HUDEP-2 (cell line): ENCODE results near the gene HTR3C.
"Not testable (repeated sequence)": the region's sequence is repeated elsewhere in the genome, so short reads cannot be mapped to it uniquely, and the experiment has no call there.

Source experiments
- DNase-seq, 76 experiments: peaks; one replicate each; lab custom pipeline; 2025; ENCODE audit not compliant: unreplicated experiment in 76 of 76; lab: John Stamatoyannopoulos, UW

HTR3C gene

DNA sequence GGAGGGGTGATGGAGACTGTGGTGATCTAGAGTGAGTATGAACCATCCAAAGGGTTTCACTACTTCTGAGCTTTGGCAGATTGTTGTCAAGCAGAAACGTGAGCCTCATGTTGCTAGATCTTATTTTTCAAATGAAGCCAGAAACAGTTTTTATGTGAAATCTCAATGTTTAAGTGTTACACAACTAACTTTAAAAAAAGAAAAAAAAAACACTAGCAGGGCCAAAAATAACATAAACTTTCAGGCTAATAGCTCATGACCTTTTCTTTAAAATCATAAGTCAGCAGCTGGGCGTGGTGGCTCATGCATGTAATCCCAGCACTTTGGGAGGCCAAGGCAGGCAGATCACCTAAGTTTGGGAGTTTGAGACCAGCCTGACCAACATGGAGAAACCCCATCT is 23.4 kb upstream of the HTR3C start:
- DNase-seq = no peak

DNA sequence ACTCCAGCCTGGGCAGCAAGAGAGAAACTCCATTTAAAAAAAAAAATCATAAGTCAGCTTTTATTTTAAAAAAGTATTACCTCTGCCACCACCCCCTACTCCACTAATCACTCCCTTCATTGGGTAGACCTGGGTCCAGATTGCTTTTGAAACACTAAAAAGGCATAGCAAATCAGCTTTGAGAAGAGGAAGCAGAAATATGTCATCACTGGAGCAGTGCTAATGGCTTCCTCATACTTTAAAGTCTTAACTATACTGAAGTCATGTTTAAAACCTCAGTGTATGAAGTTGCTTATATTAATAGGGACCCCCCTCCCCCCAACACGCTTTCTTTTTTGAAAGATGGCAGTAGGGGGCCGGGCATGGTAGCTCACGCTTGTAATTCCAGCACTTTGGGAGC is 22.3 kb upstream of the HTR3C start:
- no peak for DNase-seq

DNA sequence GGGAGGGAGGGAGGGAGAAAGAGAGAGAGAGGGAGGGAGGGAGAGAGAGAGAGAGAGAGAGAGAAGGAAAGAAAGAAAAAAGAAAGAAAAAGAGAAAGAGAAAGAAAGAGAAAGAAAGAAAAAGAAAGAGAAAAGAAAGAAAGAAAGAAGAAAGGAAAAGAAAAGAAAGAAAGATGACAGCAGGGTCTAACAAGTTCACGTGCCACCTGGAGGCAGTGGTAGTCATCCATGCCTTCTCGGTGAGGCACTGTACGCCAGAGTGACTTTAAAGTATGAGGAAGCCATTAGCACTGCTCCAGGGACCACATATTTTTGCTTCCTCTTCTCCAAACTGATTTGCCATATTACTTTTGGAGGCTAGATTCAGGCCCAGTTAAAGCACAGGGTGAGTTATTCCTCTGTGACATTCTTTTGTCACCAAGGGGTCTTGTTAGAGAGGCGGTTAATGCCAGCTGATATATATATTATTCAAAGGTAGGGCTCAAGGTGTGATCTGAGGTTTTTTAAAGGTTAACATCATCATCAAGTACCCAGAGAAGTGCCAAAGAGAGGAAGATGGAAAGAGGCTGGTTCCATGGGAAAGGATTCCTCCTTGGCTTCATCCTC is 21.6 kb upstream of the HTR3C start, which contains the start of gene HTR3D:
Gene HTR3D (plus strand): TSS at position 556 of the 606 bp plus-strand sequence. CDS start 0 bp downstream, at position 556.
- no peak for DNase-seq

DNA sequence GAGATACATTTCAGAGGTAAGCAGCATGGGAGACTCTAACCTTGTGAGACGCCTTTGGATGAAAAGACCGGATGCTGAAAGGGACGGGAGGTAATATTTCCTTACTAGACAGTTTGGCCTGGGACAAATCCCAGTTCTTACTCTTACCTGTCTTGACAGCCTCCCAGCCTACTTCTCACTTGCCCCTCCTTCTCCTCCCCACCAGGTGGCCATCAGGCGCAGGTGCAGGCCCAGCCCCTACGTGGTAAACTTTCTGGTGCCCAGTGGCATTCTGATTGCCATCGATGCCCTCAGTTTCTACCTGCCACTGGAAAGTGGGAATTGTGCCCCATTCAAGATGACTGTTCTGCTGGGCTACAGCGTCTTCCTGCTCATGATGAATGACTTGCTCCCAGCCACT is 15.0 kb upstream of the HTR3C start:
- no peak for DNase-seq

DNA sequence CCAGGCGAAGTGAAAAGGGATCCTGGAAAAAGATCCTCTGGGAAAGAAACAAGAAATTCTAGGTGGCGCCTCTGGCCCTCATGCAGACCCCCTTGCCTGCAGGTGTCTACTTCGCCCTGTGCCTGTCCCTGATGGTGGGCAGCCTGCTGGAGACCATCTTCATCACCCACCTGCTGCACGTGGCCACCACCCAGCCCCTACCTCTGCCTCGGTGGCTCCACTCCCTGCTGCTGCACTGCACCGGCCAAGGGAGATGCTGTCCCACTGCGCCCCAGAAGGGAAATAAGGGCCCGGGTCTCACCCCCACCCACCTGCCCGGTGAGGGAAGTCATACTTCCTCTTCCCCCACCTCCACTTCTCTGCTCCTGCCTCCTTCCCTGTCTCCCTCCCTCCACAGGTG is 14.5 kb upstream of the HTR3C start:
- DNase-seq = not testable (repeated sequence)

DNA sequence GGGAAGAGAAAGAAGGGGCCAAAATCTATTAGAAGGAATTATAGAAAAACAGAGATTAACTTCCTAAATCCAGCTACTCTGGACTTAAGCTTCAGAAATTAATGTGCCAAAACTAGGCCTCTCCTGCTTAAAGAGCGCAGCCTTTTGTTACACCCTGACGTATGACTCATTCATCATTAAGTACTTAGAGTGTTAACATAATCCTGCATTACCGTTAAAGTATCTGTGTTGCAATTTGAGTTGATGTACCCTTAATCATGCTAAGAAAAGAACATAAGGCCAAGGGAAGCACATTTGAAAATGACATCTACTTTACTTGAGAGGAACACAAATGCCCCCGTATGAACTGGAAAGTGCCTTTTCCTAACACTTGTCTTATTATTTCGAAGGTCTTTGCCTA is 13.4 kb upstream of the HTR3C start:
- DNase-seq = no peak

DNA sequence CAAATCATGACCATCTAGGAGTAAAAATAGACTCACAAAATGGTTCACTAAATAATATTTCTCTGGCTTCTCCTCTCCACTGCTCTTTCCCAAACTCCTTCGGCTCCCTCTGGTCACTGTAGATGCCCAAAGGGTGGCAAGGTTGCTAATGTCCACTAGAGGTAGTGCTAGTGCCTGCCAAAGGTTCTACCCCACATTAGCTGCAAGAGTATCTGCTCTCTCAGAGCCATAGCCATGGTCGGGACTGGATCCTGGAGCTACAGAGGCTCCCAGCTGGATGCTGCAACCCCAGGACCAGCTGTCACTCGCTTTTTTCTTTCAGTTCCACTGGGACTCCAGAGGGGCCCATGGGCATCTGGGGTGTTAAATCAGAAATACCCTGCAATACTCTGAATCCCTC is 12.8 kb upstream of the HTR3C start:
- peak in 17 of 76 experiments; percentile 5 to 55 (median 13) for DNase-seq

DNA sequence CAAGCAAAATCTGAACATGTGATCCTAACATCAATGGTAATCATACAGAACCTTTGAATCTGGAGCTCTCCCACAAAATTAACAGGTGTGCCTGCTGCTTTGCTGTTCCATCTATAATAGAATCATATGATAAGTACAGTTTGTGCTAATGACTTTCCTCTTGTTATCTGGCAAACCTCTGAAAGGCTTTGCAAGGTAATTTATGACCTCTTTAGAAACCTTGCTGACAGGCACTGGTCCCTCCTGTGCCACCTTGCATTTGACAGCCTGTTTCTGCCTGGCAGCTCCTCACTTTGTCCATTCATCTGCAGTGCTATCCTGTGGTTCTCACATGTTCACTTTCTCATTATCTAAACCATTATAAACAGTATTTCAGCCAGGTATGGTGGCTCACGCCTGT is 10.2 kb upstream of the HTR3C start:
- DNase-seq = no peak

DNA sequence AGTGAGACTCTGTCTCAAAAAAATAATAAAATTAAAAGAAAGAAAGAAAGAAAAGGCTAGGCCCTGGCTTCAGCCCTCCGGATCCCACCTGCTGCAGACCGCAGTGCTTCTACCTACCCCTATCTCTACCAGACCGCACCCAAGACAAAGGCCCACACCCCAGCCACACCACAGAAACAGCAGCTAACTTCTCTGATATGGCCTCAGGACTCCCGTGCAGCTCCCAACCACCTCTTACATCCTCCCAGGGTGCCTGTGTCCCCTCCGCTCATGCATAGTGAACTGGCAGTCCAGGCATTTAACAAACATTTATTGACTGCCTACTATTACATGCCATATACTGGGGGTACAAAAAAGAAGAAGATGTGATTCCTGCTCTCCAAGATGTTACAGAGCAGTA is 6.9 kb upstream of the HTR3C start:
- DNase-seq = peak in 12 of 76 experiments; percentile 2 to 31 (median 10)

DNA sequence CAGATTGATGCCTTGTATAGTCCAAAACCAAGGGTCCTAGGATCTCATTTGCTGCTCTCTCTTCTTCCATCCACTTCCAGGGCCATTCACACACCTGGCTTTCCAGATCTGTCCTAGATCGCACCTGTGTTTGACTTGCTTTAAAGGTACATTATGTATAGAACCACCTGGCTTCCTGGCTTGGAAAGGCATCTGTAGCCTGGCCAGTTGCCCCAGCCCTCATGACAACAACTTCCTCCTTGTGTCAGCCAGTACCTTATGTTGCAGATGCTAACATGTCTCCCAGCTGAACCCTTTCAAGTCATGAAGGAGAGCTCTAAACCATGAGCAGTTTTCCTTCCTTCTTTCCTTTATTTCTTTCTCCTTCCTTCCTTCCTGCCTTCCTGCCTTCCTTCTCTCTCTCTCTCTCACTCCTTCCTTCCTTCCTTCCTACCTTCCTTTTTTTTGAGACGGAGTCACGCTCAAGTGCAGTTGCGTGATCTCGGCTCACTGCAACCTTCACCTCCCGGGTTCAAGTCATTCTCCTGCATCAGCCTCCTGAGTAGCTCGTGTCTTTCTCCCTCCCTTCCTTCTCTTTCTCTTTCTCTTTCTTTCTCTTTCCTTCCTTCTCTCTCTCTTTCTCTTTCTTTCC is 2.5 kb upstream of the HTR3C start:
- no peak for DNase-seq

DNA sequence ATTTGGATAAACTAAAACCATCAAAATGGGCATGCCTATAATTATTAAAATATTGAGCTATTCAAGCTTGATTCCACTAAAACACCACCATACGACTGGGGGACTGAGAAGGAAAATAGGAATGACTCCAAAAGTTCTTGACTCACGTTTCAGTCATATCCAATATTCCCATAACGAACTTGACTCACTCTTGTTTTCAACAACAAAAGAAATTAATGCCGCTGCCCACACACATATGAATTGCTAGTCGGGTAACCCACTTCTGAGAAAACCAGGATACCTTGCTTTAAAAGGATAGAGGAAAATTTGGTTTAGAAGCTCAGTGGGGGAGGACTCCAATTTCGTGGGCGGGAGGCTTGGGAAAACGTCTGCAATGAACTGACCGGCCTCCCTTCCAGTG is 5.2 kb downstream of the HTR3C start:
- DNase-seq = no peak

DNA sequence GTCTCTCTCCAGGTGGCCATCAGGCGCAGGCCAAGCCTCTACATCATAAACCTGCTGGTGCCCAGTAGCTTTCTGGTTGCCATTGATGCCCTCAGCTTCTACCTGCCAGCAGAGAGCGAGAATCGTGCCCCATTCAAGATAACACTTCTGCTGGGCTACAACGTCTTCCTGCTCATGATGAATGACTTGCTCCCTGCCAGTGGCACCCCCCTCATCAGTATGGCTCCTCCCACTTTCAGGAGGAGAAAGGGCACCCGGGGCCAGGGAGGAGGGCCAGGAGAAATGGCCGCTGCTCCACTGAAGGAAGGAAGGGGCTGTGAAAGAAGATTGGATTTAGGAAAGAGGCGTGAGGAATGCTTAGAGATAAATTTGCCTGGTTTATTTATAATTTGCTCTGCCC is 6.6 kb downstream of the HTR3C start:
- peak in 6 of 76 experiments; percentile 4 to 40 (median 10) for DNase-seq

DNA sequence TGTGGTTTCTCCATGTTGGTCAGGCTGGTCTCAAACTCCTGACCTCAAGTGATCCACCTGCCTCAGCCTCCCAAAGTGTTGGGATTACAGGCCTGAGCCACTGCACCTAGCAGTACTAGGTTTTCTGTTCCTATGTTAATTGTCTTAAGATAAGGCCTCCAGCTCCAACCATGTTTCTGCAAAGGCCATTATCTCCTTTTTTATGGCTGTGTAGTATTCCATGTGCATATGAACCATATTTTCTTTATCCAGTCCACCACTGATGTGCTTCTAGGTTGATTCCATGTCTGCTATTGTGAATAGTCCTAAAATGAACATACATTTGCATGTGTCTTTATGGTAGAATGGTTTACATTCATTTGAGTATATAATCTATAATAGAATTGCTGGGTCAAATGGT is 9.8 kb downstream of the HTR3C start:
- DNase-seq = no peak

DNA sequence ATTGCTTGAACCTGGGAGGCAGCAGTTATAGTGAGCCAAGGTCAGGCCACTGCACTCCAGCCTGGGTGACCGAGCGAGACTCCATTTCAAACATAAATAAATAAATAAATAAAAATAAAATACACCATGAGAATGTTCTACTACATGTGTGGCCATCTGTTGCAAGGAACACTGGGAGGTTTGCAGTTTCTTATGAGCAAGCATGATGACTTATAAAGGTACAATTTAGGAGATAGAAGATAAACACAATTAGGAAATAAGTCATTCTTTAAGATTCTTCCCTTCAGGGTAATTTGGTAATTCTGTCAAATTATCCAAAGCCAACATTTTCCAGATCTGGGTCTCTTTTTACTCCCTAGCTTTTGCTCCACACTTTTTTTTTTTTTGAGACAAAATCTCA is 13.4 kb downstream of the HTR3C start:
- no peak for DNase-seq

DNA sequence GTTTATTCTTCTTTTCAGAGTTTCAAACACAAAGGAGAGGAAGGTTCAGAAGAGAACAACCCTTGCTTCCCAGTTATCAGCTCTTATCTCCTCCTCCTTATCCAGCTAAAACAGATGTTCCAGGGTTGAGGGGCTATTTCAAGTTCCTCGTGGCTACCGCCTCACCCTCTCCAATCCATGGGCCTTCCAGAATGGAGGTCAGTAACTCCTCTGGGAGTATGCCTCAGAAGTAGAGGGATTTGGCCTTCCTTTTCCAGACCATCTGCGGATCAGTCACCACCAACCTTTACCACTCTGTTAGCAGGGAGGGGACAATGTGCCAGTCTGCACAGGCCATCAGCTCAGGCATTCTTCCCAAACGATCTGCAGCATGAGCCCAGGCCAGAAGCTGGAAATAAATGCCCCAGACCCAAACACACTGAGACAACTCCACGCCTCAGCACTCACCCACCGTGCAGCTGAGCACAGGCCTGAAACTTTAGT is 14.8 kb downstream of the HTR3C start:
- peak in 15 of 76 experiments; percentile 1 to 55 (median 28) for DNase-seq

DNA sequence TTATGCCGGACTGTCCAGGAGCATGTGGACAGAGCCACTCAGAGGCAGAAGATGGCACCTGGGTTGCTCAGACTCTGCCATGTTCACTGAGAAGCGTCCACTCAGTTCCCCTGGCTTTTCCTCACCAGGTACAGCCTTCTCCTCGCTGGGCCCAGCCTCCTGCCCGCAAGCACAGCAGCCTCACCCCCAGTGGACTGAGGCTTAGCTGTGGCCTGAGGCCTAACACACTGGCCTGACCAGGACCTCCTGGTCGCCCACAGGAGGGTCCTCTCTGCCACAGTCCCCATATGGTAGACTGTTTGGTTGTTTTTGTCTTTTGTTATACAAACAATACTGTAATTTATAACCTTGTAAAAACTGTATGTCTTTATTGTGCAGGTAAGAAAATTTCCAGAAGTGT is 15.5 kb downstream of the HTR3C start:
- DNase-seq = no peak

DNA sequence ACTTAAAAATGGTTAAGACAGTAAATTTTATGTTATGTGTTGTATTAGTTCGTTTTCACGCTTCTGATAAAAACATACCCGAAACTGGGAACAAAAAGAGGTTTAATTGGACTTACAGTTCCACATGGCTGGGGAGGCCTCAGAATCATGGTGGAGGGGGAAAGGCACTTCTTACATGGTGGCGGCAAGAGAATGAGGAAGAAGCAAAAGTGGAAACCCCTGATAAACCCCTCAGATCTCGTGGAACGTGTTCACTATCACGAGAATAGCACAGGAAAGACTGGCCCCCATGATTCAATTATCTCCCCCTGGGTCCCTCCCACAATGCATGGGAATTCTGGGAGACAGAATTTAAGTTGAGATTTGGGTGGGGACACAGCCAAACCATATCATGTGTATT is 18.3 kb downstream of the HTR3C start:
- not testable (repeated sequence) for DNase-seq

DNA sequence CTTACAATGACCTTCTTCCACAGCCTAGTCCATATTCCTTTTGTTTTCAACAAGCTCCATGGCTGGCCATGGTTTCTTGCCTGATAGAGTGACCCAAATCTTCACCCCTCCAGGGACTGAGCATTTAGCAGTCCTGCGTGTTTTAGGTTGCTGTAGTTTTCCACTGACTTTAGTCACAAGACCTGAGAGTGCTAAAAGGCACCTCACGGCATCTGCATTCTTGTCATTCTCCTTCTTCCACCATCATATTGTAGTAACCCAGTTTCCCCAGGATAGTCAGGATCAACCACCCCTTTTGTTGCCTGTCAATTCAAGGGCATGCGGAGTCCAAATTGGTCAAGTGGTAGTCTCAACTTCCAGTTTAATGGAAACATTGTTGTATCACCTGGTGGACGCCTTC is 20.8 kb downstream of the HTR3C start:
- DNase-seq = no peak

DNA sequence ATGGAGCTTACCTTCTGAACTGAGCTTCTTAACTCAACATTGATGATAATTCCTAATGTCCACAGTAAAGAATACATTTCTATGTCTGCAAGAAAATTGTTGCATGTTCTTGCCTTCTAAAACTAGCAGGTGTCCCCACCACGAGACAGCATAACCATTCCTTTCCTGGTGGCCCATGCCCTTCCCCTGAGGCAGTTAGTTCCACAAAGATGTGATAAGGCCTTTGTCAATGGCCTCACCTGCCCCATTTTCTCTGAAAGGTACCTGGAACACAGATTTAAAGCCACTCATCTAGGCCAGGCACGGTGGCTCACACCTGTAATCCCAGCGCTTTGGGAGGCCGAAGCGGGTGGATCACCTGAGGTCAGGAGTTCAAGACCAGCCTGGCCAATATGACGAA is 23.1 kb downstream of the HTR3C start:
- no peak for DNase-seq

DNA sequence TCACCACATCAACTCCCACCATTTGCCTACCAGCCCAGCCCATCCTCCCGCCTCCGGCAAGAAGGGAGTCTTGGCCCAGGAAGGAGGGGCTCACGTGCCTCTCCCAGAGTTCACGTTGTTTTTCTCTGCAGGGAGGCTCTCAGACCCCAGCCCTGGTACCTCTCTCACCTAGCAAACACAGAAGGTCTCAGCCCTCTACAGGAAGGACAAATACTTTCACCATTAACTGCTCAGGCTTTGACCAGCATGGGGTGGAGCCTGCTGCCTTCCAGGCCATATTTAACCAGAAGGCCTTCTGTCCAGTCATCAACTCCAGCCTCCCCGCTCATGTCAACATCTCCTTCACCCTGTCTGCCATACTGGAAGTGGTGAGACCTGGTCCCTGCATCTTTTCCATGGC is 25.0 kb downstream of the HTR3C start:
- DNase-seq = no peak

DNA sequence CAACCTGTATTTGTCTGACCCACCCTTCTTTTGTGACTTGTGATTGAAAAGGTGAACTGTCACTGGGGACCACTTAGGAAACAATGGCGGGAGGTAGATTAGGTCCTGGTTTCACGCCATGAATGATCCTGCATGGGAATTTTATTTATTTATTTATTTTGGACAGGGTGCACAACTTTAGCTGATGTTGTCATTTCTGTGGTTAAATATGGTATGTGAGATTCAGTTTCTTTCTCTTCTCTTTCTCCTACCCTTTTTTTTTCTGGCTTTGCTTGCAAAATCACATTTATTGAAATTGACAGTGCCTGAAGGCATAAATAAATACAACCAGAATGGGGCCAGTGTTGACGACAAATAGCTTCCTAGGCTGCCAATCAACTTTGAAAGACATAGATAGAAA is 26.0 kb downstream of the HTR3C start:
- DNase-seq = no peak

DNA sequence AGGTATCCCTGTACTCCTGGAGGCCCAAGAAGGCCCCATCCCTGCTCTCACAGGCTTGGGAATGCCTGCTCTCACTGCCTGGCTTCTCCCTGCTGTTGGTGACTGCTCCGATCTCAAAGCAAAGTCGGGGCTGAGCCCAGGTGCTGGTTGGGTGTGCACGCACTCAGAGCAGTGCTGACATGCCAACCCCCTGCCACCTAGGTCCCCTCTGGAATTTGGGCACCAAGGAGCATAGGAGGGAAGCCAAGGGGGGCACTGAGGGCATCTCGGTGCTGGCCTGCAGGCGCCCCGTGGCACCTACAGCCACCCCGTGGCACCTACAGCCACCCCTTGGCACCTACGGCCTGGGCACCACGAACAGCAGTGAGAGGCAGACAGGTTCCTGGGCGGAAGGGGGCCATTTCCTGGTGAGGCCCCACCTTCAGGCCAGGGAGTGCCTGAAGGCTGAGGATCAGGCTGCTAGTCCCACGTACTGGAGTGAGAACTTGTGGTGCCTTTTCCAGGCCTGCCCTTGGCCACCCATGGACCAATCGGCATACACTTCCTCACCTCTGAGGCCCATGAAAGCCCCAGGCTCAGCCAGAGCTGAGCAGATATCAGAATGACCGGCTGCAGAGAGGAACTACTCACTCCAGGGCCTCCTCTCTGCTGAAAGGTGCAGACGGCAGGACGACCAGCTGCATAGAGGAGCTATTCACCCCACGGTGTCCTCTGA is 28.4 kb downstream of the HTR3C start:
- no peak for DNase-seq
